SK-MEL-5 (cell line): ENCODE results near the gene CTNNA3. TPM values are rescaled to one million over a fixed set of nuclear protein-coding genes. Genes with fewer than 3 reads are reported as not detected.

Experiments used
- DNase-seq: peaks from one replicate; pipeline ENCODE4 v3.0.0-alpha.2; 2016; ENCODE audit warnings: low read depth, low spot score
- in situ Hi-C: cut with HindIII; loops from 2 replicates; pipeline ENCODE4 v1.10.0; 2016; ENCODE audit warnings: low sequenced_read_pairs, high pct_unique_total_duplicates, low pct_unique_long_range_greater_than_20kb
- total RNA-seq: library from RNA; depleted of rRNA; stranded (reverse); fragments of >200 nt; shearing (Covaris generic); gene quantifications from 2 replicates; pipeline ENCODE4 v1.2.3, GENCODE V29; 2014

Gene CTNNA3
- total RNA-seq, 1 experiment from 2014 or later, result not detected

- in situ Hi-C loops, result no loop called here
- DNase-seq, result no peak
Observed at GRCh38 chr10:66695046-66695445, 1000.9 kb downstream of the CTNNA3 start.

- DNase-seq, result no peak
- in situ Hi-C loops, result no loop called here
Observed at GRCh38 chr10:66684581-66684980, 1011.4 kb downstream of the CTNNA3 start.

GRCh38 chr10:66680886-66681285 is 1015.1 kb downstream of the CTNNA3 start:
- in situ Hi-C loops, result no loop called here

GRCh38 chr10:66678521-66678920 is 1017.5 kb downstream of the CTNNA3 start:
- in situ Hi-C loops, result no loop called here

More at GRCh38 chr10:66680886-66681285, 1015.1 kb downstream of the CTNNA3 start:
- DNase-seq, result no peak

GRCh38 chr10:66673071-66673470 is 1022.9 kb downstream of the CTNNA3 start:
- in situ Hi-C loops, result no loop called here
- DNase-seq, result no peak

More at GRCh38 chr10:66678521-66678920, 1017.5 kb downstream of the CTNNA3 start:
- no peak for DNase-seq

- in situ Hi-C loops, result no loop called here
- DNase-seq, result no peak
Observed at GRCh38 chr10:66671562-66671961, 1024.4 kb downstream of the CTNNA3 start.

- DNase-seq, result no peak
- in situ Hi-C loops, result no loop called here
Observed at GRCh38 chr10:66671064-66671463, 1024.9 kb downstream of the CTNNA3 start.

- in situ Hi-C loops, result no loop called here
- DNase-seq, result no peak
Observed at GRCh38 chr10:66656499-66656898, 1039.5 kb downstream of the CTNNA3 start.

- in situ Hi-C loops, result no loop called here
- DNase-seq, result no peak
Observed at GRCh38 chr10:66654861-66655260, 1041.1 kb downstream of the CTNNA3 start.

GRCh38 chr10:66651308-66652082 is 1044.5 kb downstream of the CTNNA3 start:
- DNase-seq, result no peak
- in situ Hi-C loops, result no loop called here

- DNase-seq, result no peak
- in situ Hi-C loops, result no loop called here
Observed at GRCh38 chr10:66649626-66650025, 1046.4 kb downstream of the CTNNA3 start.

- no peak for DNase-seq
- in situ Hi-C loops, result no loop called here
Observed at GRCh38 chr10:66642217-66642616, 1053.8 kb downstream of the CTNNA3 start.

- in situ Hi-C loops, result no loop called here
- no peak for DNase-seq
Observed at GRCh38 chr10:66639371-66639770, 1056.6 kb downstream of the CTNNA3 start.

GRCh38 chr10:66637273-66638036 is 1058.5 kb downstream of the CTNNA3 start:
- no peak for DNase-seq
- in situ Hi-C loops, result no loop called here

- DNase-seq, result no peak
- in situ Hi-C loops, result no loop called here
Observed at GRCh38 chr10:66629996-66630395, 1066.0 kb downstream of the CTNNA3 start.

- DNase-seq, result peak; percentile 63
- in situ Hi-C loops, result no loop called here
Observed at GRCh38 chr10:66627156-66627555, 1068.8 kb downstream of the CTNNA3 start.

- in situ Hi-C loops, result no loop called here
Observed at GRCh38 chr10:66625709-66626590, 1070.0 kb downstream of the CTNNA3 start.

GRCh38 chr10:66622050-66622449 is 1073.9 kb downstream of the CTNNA3 start:
- in situ Hi-C loops, result no loop called here
- no peak for DNase-seq

More at GRCh38 chr10:66625709-66626590, 1070.0 kb downstream of the CTNNA3 start:
- no peak for DNase-seq
